ENCODE data around the gene KLHL42.

Gene KLHL42

DNA sequence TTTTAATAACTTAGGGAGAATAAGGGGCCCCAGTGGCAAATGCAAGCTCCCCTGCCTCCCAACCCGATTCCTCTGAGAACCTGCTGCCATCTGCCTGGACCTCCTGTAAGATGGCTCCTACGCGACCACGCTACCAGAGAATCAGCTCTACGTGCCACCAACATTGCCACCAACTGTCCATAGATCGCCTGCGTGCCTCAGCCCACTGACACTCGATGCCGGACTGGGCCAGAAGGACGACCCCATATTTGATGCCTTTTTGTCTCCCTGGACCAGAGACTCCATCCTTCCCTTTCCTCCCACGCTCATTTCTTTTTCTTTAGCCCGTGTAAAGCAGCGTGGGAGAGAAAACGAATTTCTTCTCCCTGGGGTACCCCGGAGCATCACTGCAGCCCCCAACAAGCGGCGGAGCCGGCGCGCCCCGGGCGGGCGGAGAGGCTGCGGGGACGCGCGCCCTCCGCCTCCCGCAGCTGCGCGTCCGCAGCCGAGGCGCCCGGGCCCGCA lies 565 bp upstream of the KLHL42 start:
- TF ChIP-seq, protein P1, sequence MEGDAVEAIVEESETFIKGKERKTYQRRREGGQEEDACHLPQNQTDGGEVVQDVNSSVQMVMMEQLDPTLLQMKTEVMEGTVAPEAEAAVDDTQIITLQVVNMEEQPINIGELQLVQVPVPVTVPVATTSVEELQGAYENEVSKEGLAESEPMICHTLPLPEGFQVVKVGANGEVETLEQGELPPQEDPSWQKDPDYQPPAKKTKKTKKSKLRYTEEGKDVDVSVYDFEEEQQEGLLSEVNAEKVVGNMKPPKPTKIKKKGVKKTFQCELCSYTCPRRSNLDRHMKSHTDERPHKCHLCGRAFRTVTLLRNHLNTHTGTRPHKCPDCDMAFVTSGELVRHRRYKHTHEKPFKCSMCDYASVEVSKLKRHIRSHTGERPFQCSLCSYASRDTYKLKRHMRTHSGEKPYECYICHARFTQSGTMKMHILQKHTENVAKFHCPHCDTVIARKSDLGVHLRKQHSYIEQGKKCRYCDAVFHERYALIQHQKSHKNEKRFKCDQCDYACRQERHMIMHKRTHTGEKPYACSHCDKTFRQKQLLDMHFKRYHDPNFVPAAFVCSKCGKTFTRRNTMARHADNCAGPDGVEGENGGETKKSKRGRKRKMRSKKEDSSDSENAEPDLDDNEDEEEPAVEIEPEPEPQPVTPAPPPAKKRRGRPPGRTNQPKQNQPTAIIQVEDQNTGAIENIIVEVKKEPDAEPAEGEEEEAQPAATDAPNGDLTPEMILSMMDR (IDR thresholded peaks at IDR 0.05) = no peak

DNA sequence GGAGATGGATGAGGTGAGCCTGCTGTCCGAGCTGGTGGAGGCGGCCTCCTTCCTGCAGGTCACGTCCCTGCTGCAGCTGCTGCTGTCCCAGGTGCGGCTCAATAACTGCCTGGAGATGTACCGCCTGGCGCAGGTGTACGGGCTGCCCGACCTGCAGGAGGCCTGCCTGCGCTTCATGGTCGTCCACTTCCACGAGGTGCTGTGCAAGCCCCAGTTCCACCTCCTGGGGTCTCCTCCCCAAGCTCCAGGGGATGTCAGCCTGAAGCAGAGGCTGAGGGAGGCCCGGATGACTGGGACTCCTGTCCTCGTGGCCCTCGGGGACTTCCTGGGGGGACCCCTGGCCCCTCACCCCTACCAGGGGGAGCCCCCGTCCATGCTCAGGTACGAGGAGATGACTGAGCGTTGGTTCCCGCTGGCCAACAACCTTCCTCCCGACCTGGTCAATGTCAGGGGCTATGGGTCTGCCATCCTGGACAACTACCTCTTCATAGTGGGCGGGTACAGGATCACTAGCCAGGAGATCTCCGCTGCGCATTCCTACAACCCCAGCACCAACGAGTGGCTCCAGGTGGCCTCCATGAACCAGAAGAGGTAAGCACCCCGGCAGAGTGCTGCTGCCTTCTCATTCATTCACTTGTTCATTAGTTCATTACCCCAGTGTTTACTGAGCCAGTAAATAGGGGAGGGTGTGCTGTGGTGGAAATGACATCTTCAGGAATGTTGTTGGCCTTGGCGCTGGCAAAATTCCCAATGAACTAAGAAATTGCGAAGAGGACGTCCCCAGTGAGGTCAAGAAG lies 777 bp downstream of the KLHL42 start:
- no peaks in the 10 kb centered on the region for H3K27me3 ChIP-seq (ENCODE audit: control insufficient read depth, insufficient read depth, low read length)
- H3K36me3 ChIP-seq (ENCODE audit: control insufficient read depth, insufficient read depth, low read length) = no peaks in the 10 kb centered on the region
- TF ChIP-seq, protein P1 (IDR thresholded peaks at IDR 0.05) = no peak
- no peaks in the 10 kb centered on the region for H3K9me3 ChIP-seq (ENCODE audit: control insufficient read depth, low read length)
- peak overlapping the region; percentile 90 for H3K27ac ChIP-seq
- H2AFZ ChIP-seq = peak overlapping the region; percentile 95
- peak overlapping the region; percentile 75 for H3K4me2 ChIP-seq (ENCODE audit: low read length)
- peaks cover 13% of the 10 kb centered on the region for H3K4me1 ChIP-seq
- peaks cover 13% of the 10 kb centered on the region for H3K79me2 ChIP-seq
- peak overlapping the region; percentile 62 for H3K4me3 ChIP-seq (ENCODE audit: low read depth, low read length)
- H3K9ac ChIP-seq = peak overlapping the region; percentile 89

More for the DNA sequence above, 565 bp upstream of the KLHL42 start:
- Histone ChIP-seq H3K4me1 (peaks cover 13% of the 10 kb centered on the region), H3K9ac (peak overlapping the region; percentile 74), H3K79me2 (peaks cover 4% of the 10 kb centered on the region), H3K27ac (peak overlapping the region; percentile 90), H3K27me3 (ENCODE audit: control insufficient read depth, insufficient read depth, low read length) (no peaks in the 10 kb centered on the region), H3K4me2 (ENCODE audit: low read length) (peak overlapping the region; percentile 75), H3K9me3 (ENCODE audit: control insufficient read depth, low read length) (no peaks in the 10 kb centered on the region), H3K36me3 (ENCODE audit: control insufficient read depth, insufficient read depth, low read length) (no peaks in the 10 kb centered on the region), H3K4me3 (ENCODE audit: low read depth, low read length) (peak overlapping the region; percentile 53), H2AFZ (peak overlapping the region; percentile 99)

DNA sequence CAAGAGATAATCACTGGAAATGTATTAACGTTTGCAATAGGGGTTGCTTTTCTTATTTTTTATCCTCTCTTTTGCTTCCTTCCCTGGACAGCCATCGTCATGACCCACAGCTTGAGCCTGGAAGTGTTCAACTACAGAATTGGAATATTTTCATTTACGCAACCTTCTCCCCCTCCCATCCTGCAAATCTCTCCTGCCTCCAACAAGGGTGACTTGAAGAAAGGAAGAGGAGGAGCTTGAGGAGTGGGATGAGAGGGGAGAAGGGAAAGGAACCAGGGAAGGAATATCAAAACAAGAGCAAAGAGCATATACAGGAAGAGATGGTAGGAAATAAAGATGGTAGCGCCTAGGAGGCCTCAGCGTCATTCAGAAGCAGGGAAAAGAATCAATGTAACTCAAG lies 1.6 kb downstream of the KLHL42 start:
- TF ChIP-seq, protein P1 (IDR thresholded peaks at IDR 0.05) = no peak
- Histone ChIP-seq H3K4me2 (ENCODE audit: low read length) (peak overlapping the region; percentile 43), H3K9me3 (ENCODE audit: control insufficient read depth, low read length) (no peaks in the 10 kb centered on the region), H3K4me1 (peaks cover 13% of the 10 kb centered on the region), H3K36me3 (ENCODE audit: control insufficient read depth, insufficient read depth, low read length) (no peaks in the 10 kb centered on the region), H3K9ac (no peak overlapping the region), H2AFZ (no peak overlapping the region), H3K27me3 (ENCODE audit: control insufficient read depth, insufficient read depth, low read length) (no peaks in the 10 kb centered on the region), H3K4me3 (ENCODE audit: low read depth, low read length) (peak overlapping the region; percentile 62), H3K27ac (peak overlapping the region; percentile 90), H3K79me2 (peaks cover 20% of the 10 kb centered on the region)

DNA sequence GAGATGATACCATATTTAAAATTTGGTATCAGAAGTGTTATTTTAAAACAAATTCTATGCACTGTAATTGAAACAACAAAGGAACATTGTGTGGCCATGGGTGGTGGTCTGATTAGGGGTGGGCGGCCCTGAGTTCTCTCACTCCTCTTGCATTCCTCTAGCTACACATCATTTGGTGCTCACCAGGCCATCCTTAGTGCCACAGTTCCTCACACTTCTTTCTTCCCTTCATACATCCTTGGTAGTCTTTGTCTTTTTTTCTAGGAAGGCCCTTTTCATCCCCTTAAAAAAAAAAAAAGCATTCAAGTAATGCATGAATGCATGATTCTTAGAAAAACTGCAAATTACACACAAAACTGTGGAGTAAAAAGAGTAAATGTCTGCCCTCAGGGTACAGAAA lies 2.4 kb downstream of the KLHL42 start:
- no peak overlapping the region for H3K4me3 ChIP-seq (ENCODE audit: low read depth, low read length)
- no peaks in the 10 kb centered on the region for H3K27me3 ChIP-seq (ENCODE audit: control insufficient read depth, insufficient read depth, low read length)
- TF ChIP-seq, protein P1 (IDR thresholded peaks at IDR 0.05) = no peak
- peaks cover 13% of the 10 kb centered on the region for H3K4me1 ChIP-seq
- H3K79me2 ChIP-seq = peaks cover 28% of the 10 kb centered on the region
- no peak overlapping the region for H3K27ac ChIP-seq
- H3K4me2 ChIP-seq (ENCODE audit: low read length) = no peak overlapping the region
- H2AFZ ChIP-seq = no peak overlapping the region
- no peaks in the 10 kb centered on the region for H3K9me3 ChIP-seq (ENCODE audit: control insufficient read depth, low read length)
- no peak overlapping the region for H3K9ac ChIP-seq
- H3K36me3 ChIP-seq (ENCODE audit: control insufficient read depth, insufficient read depth, low read length) = no peaks in the 10 kb centered on the region

Data from parathyroid adenoma (tissue), 2 donors.